ENCODE measurements around the gene RIC3. TPM values are rescaled to one million over a fixed set of nuclear protein-coding genes. Genes with fewer than 3 reads are reported as not detected.

Gene RIC3
- 8.6 TPM for polyA plus RNA-seq (2012; ENCODE audit: low read depth, missing spikeins)

GRCh38 chr11:8168485-8169257, at the start of gene RIC3:
Gene RIC3, minus strand, starts transcription at chr11:8169025. Its CDS starts 36 bp downstream, at chr11:8168989.
- FAIRE-seq = peak; percentile 96
- TF ChIP-seq POLR2A (IDR thresholded peaks at IDR 0.05; ENCODE audit: low read depth, low read length) (no peak; the same call in 1 of the 2 replicates), SPI1 (IDR thresholded peaks at IDR 0.05; ENCODE audit: low read depth, low read length) (no peak), POU2F2 (IDR thresholded peaks at IDR 0.05; ENCODE audit: low read depth, low read length) (no peak), PAX5 (IDR thresholded peaks at IDR 0.05; ENCODE audit: insufficient read depth, low read length, severe bottlenecking) (no peak), POLR2AphosphoS5 (IDR thresholded peaks at IDR 0.05; ENCODE audit: low read depth, low read length) (no peak), TAF1 (IDR thresholded peaks at IDR 0.05; ENCODE audit: low read depth, low read length) (no peak)
- DNase-seq (ENCODE audit: insufficient read length, low spot score) = peak; percentile 45

DNA sequence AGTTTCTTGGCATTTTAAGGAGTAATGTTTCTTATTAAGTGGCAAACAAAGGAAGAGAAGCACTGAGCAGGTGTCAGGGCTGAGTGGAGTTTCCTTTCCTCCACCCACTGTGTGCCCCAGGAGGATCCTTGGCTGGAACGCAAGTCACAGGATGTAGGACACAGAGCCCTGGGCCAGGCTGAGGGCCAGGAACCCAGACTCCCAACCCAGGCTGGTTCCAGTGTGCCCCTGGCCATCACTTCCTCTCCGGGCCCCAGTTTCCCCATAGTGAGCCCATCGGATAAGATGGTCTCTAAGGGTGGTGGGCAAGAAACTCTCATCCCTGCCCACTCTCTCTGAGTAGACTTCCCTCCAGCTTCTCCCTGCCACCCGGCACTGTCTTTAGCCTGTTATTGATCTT, 49.6 kb upstream of the RIC3 start:
- DNase-seq (ENCODE audit: insufficient read length, low spot score) = no peak
- no peak for FAIRE-seq
- TF ChIP-seq PAX5 (IDR thresholded peaks at IDR 0.05; ENCODE audit: insufficient read depth, low read length, severe bottlenecking) = no peak
- TF ChIP-seq SPI1 (IDR thresholded peaks at IDR 0.05; ENCODE audit: low read depth, low read length) = no peak
- no peak for TF ChIP-seq TAF1 (IDR thresholded peaks at IDR 0.05; ENCODE audit: low read depth, low read length)
- no peak for TF ChIP-seq POU2F2 (IDR thresholded peaks at IDR 0.05; ENCODE audit: low read depth, low read length)
- TF ChIP-seq POLR2AphosphoS5 (IDR thresholded peaks at IDR 0.05; ENCODE audit: low read depth, low read length) = no peak
- no peak for TF ChIP-seq POLR2A (IDR thresholded peaks at IDR 0.05; ENCODE audit: low read depth, low read length)

DNA sequence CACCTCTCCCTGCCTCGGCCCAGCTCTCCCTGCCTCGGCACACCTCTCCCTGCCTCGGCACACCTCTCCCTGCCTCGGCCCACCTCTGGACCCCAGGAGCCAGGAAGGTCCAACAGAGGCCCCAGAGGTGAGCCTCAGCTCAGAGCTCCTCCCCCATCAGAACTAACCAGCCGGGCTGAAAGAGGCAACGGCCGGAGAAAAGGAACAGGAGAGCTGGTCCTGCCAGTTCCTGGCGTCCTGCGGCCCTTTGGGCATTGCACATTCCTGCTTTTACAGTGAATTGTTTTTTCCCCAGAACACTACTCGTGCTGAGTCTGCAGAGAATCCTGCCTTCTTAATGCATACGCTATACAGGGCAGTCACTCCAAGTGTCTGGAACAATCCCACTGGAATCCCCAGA, 49.1 kb upstream of the RIC3 start:
- FAIRE-seq (no peak), DNase-seq (ENCODE audit: insufficient read length, low spot score) (no peak)
- TF ChIP-seq POU2F2 (IDR thresholded peaks at IDR 0.05; ENCODE audit: low read depth, low read length) = no peak
- no peak for TF ChIP-seq SPI1 (IDR thresholded peaks at IDR 0.05; ENCODE audit: low read depth, low read length)
- no peak for TF ChIP-seq POLR2A (IDR thresholded peaks at IDR 0.05; ENCODE audit: low read depth, low read length)
- TF ChIP-seq PAX5 (IDR thresholded peaks at IDR 0.05; ENCODE audit: insufficient read depth, low read length, severe bottlenecking) = no peak
- no peak for TF ChIP-seq TAF1 (IDR thresholded peaks at IDR 0.05; ENCODE audit: low read depth, low read length)
- no peak for TF ChIP-seq POLR2AphosphoS5 (IDR thresholded peaks at IDR 0.05; ENCODE audit: low read depth, low read length)

GRCh38 chr11:8217136-8217535, 48.3 kb upstream of the RIC3 start:
- DNase-seq (ENCODE audit: insufficient read length, low spot score) (no peak), FAIRE-seq (no peak)
- TF ChIP-seq SPI1 (IDR thresholded peaks at IDR 0.05; ENCODE audit: low read depth, low read length) (no peak), TAF1 (IDR thresholded peaks at IDR 0.05; ENCODE audit: low read depth, low read length) (no peak), POLR2AphosphoS5 (IDR thresholded peaks at IDR 0.05; ENCODE audit: low read depth, low read length) (no peak), PAX5 (IDR thresholded peaks at IDR 0.05; ENCODE audit: insufficient read depth, low read length, severe bottlenecking) (no peak), POU2F2 (IDR thresholded peaks at IDR 0.05; ENCODE audit: low read depth, low read length) (no peak), POLR2A (IDR thresholded peaks at IDR 0.05; ENCODE audit: low read depth, low read length) (no peak)

- TF ChIP-seq TAF1 (IDR thresholded peaks at IDR 0.05; ENCODE audit: low read depth, low read length) = no peak
- no peak for TF ChIP-seq POLR2AphosphoS5 (IDR thresholded peaks at IDR 0.05; ENCODE audit: low read depth, low read length)
- TF ChIP-seq SPI1 (IDR thresholded peaks at IDR 0.05; ENCODE audit: low read depth, low read length) = no peak
- no peak for TF ChIP-seq PAX5 (IDR thresholded peaks at IDR 0.05; ENCODE audit: insufficient read depth, low read length, severe bottlenecking)
- no peak for TF ChIP-seq POU2F2 (IDR thresholded peaks at IDR 0.05; ENCODE audit: low read depth, low read length)
- no peak for TF ChIP-seq POLR2A (IDR thresholded peaks at IDR 0.05; ENCODE audit: low read depth, low read length)
- DNase-seq (ENCODE audit: insufficient read length, low spot score) (no peak), FAIRE-seq (no peak)
Measured at GRCh38 chr11:8213376-8213775, 44.6 kb upstream of the RIC3 start.

GRCh38 chr11:8209208-8209807, 40.5 kb upstream of the RIC3 start:
- no peak for TF ChIP-seq POLR2A (IDR thresholded peaks at IDR 0.05; ENCODE audit: low read depth, low read length)
- no peak for TF ChIP-seq SPI1 (IDR thresholded peaks at IDR 0.05; ENCODE audit: low read depth, low read length)
- TF ChIP-seq TAF1 (IDR thresholded peaks at IDR 0.05; ENCODE audit: low read depth, low read length) = no peak
- no peak for TF ChIP-seq POLR2AphosphoS5 (IDR thresholded peaks at IDR 0.05; ENCODE audit: low read depth, low read length)
- TF ChIP-seq POU2F2 (IDR thresholded peaks at IDR 0.05; ENCODE audit: low read depth, low read length) = no peak
- TF ChIP-seq PAX5 (IDR thresholded peaks at IDR 0.05; ENCODE audit: insufficient read depth, low read length, severe bottlenecking) = no peak
- FAIRE-seq (peak; percentile 59), DNase-seq (ENCODE audit: insufficient read length, low spot score) (no peak)

DNA sequence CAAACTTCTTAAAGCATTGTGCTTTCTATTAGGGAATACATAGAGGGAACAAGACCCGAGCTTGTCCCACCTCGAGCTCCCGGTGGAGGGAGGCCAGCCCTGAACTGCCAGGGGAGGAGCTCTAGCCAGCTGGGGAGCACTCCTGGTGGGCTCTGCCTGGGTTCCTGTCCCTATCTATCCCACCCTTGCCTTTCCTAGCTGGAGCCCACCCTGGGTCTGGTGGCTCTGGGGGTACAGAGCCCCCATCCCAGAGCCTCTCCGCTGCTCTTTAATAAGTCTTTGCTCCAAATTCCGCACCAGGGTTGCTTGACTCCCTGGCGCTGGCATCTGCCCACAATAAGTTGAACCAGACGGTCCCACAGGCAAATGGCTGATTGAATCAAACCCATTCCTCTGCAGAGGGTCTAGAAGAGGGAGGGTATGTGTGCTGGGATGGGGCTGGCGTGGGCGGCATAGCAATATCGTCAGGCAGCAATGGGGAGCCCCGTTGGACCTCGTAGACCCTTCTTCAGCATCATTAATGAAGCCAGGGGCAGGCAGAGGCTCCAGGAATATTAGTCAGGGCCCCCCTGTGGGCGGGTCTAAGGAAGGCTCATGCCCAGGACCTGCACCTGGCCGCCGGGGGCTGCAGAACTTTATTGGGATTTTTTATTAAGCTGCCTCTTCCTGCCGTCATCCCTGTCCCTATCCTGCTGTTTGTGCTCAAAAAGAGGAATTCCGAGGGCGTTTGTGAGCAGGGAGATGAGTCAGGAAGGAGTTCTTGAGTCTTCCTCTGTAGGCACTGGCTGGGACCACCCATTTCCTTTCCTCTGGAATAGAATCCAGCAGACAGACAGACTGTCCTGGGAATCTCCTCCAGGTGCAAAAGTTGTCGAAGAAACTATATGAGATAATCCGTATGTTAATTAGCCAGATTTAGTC, 38.5 kb upstream of the RIC3 start:
- DNase-seq (ENCODE audit: insufficient read length, low spot score) = no peak
- no peak for FAIRE-seq
- TF ChIP-seq PAX5 (IDR thresholded peaks at IDR 0.05; ENCODE audit: insufficient read depth, low read length, severe bottlenecking) = no peak
- no peak for TF ChIP-seq SPI1 (IDR thresholded peaks at IDR 0.05; ENCODE audit: low read depth, low read length)
- TF ChIP-seq POLR2A (IDR thresholded peaks at IDR 0.05; ENCODE audit: low read depth, low read length) = no peak
- no peak for TF ChIP-seq TAF1 (IDR thresholded peaks at IDR 0.05; ENCODE audit: low read depth, low read length)
- no peak for TF ChIP-seq POLR2AphosphoS5 (IDR thresholded peaks at IDR 0.05; ENCODE audit: low read depth, low read length)
- no peak for TF ChIP-seq POU2F2 (IDR thresholded peaks at IDR 0.05; ENCODE audit: low read depth, low read length)

GRCh38 chr11:8206251-8207079, 37.6 kb upstream of the RIC3 start:
- DNase-seq (ENCODE audit: insufficient read length, low spot score) (no peak), FAIRE-seq (no peak)
- no peak for TF ChIP-seq PAX5 (IDR thresholded peaks at IDR 0.05; ENCODE audit: insufficient read depth, low read length, severe bottlenecking)
- no peak for TF ChIP-seq POU2F2 (IDR thresholded peaks at IDR 0.05; ENCODE audit: low read depth, low read length)
- TF ChIP-seq POLR2AphosphoS5 (IDR thresholded peaks at IDR 0.05; ENCODE audit: low read depth, low read length) = no peak
- no peak for TF ChIP-seq SPI1 (IDR thresholded peaks at IDR 0.05; ENCODE audit: low read depth, low read length)
- no peak for TF ChIP-seq TAF1 (IDR thresholded peaks at IDR 0.05; ENCODE audit: low read depth, low read length)
- no peak for TF ChIP-seq POLR2A (IDR thresholded peaks at IDR 0.05; ENCODE audit: low read depth, low read length)
